Endothelial cell of umbilical vein (primary cell): ENCODE data around the gene KLHDC1. TPM values are rescaled to one million over a fixed set of nuclear protein-coding genes. Genes with fewer than 3 reads are reported as not detected.

Source experiments
- BruUV-seq: library from RNA; stranded (reverse); fragments of 400-500 nt; replicated peaks from 2 replicates; lab custom pipeline; 2021; lab: Mats Ljungman, UMichigan
- CTCF ChIA-PET: fragments of 300-600, 350-600 bp; sonication (Branson Sonifier 250); formaldehyde crosslinking; loops from one replicate; lab custom pipeline; 2021; ENCODE audit warnings: antibody characterized with exemption, inconsistent platforms; lab: Charles Lee
- POLR2A ChIA-PET: fragments of 300-600, 350-600 bp; sonication (Branson Sonifier 250); formaldehyde crosslinking; loops from one replicate; lab custom pipeline; 2021; ENCODE audit warnings: antibody characterized with exemption, inconsistent platforms; lab: Charles Lee
- DNase-seq: peaks from one replicate; pipeline ENCODE4 v3.0.0-alpha.2; 2011; ENCODE audit warnings: low read depth, low spot score
- FAIRE-seq: peaks from 2 replicates; lab custom pipeline; 2011; peaks lifted over from hg19 to GRCh38; lab: Jason Lieb, UNC
- H2AFZ ChIP-seq: 2 replicates; pipeline ENCODE4 v1.6.0; 2012; ENCODE audit warnings: low read depth, low read length, control low read depth, inconsistent platforms
- H3K27ac ChIP-seq: 2 replicates; pipeline ENCODE4 v1.5.1; 2011; ENCODE audit warnings: low read depth, mild to moderate bottlenecking, control low read depth, low read length, moderate library complexity; ENCODE audit not compliant: insufficient read depth
- H3K27me3 ChIP-seq, 2 experiments: 2 replicates each; pipeline versions ENCODE4 v1.6.0 to v1.6.1; 2011; ENCODE audit warnings: low read length in 2 of 2, mixed read lengths in 1 of 2; ENCODE audit not compliant: control insufficient read depth in 2 of 2, insufficient read depth in 2 of 2
- H3K36me3 ChIP-seq, 2 experiments: 2 replicates in 1 of 2; 3 replicates in 1 of 2; pipeline ENCODE4 v1.5.1; 2011; ENCODE audit warnings: low read length in 2 of 2, mild to moderate bottlenecking in 1 of 2, moderate library complexity in 1 of 2; ENCODE audit not compliant: control insufficient read depth in 2 of 2, insufficient read depth in 2 of 2; ENCODE audit errors: extremely low read depth in 1 of 2
- H3K4me1 ChIP-seq: 3 replicates; pipeline ENCODE4 v1.5.1; 2011; ENCODE audit warnings: mild to moderate bottlenecking, low read length; ENCODE audit not compliant: control insufficient read depth, insufficient read depth; ENCODE audit errors: extremely low read depth
- H3K4me2 ChIP-seq: 2 replicates; pipeline ENCODE4 v1.6.1; 2011; ENCODE audit warnings: low read length, control low read depth, mixed read lengths; ENCODE audit not compliant: insufficient read depth
- H3K4me3 ChIP-seq, 3 experiments: fragments of 200-600 bp in 1 of 3; sonication (generic), shearing (Covaris generic) in 1 of 3; replicated peaks in 1 of 3; 2 replicates each; pipeline ENCODE4 v1.5.1; 2011 to 2016; ENCODE audit warnings: control low read depth in 3 of 3, low read length in 3 of 3, mild to moderate bottlenecking in 2 of 3, inconsistent platforms in 1 of 3, low read depth in 1 of 3, moderate library complexity in 1 of 3; ENCODE audit not compliant: insufficient read depth in 1 of 3
- H3K79me2 ChIP-seq: 2 replicates; pipeline ENCODE4 v1.6.0; 2012; ENCODE audit warnings: low read length, inconsistent platforms; ENCODE audit not compliant: control insufficient read depth, insufficient read depth
- H3K9ac ChIP-seq: replicated peaks from 2 replicates; pipeline ENCODE3; 2011; ENCODE audit warnings: low read length, control low read depth; ENCODE audit not compliant: insufficient read depth; ENCODE audit errors: extremely low read depth
- H3K9me1 ChIP-seq: replicated peaks from 3 replicates; pipeline ENCODE4 v1.6.0; 2011; ENCODE audit warnings: mild to moderate bottlenecking, low read length; ENCODE audit not compliant: control insufficient read depth, insufficient read depth; ENCODE audit errors: extremely low read depth
- H3K9me3 ChIP-seq: replicated peaks from 2 replicates; pipeline ENCODE4 v1.5.1; 2012; ENCODE audit warnings: low read length, inconsistent platforms; ENCODE audit not compliant: control insufficient read depth, insufficient read depth
- H4K20me1 ChIP-seq: replicated peaks from 2 replicates; pipeline ENCODE3; 2011; ENCODE audit warnings: mild to moderate bottlenecking, low read length; ENCODE audit not compliant: control insufficient read depth, insufficient read depth; ENCODE audit errors: extremely low read depth
- EZH2 ChIP-seq: IDR thresholded peaks from 2 replicates; pipeline ENCODE4 v1.6.1; 2012; ENCODE audit warnings: borderline replicate concordance, low read depth, mild to moderate bottlenecking, moderate library complexity, low read length, inconsistent platforms; ENCODE audit not compliant: severe bottlenecking
- FOS ChIP-seq: IDR thresholded peaks from 2 replicates; pipeline ENCODE4 v1.6.1; 2011; ENCODE audit warnings: mild to moderate bottlenecking, low read length, moderate library complexity, borderline replicate concordance; ENCODE audit not compliant: insufficient read depth
- GATA2 ChIP-seq: IDR thresholded peaks from 2 replicates; pipeline ENCODE4 v1.7.0; 2011; ENCODE audit warnings: low read depth, mild to moderate bottlenecking, moderate library complexity, mixed read lengths, low read length; ENCODE audit not compliant: insufficient read length, insufficient read depth
- JUN ChIP-seq: IDR thresholded peaks from 2 replicates; pipeline ENCODE4 v1.6.1; 2011; ENCODE audit warnings: borderline replicate concordance, low read depth; ENCODE audit not compliant: insufficient read length, insufficient read depth
- MYC ChIP-seq: IDR thresholded peaks from one replicate; pipeline ENCODE4 v1.6.1; 2011; ENCODE audit warnings: mild to moderate bottlenecking, low read depth, low read length
- POLR2A ChIP-seq: IDR thresholded peaks from 2 replicates; pipeline ENCODE4 v1.6.1; 2012; ENCODE audit warnings: low read depth, mild to moderate bottlenecking, control low read depth, low read length
- POLR2AphosphoS5 ChIP-seq: IDR thresholded peaks from 2 replicates; pipeline ENCODE4 v1.6.1; 2012; ENCODE audit warnings: low read depth, mild to moderate bottlenecking, control low read depth, low read length, moderate library complexity; ENCODE audit not compliant: insufficient read depth
- dilution Hi-C: fragments of 300-500 bp; cut with MboI; formaldehyde crosslinking; loops from one replicate; pipeline ENCODE4 v1.15.0; 2019; ENCODE audit warnings: low sequenced_read_pairs; ENCODE audit not compliant: extremely low pct_ligation_motif_present
- intact Hi-C: fragments of 100-400 bp; cut with micrococcal nuclease; formaldehyde crosslinking; loops from one replicate; pipeline ENCODE4 v1.10.0; 2022
- polyA plus RNA-seq, 4 experiments: library from polyadenylated mRNA; depleted of rRNA in 3 of 4; stranded (reverse) in 3 of 4; unstranded in 1 of 4; fragments of >200 nt; gene quantifications; 2 replicates each; pipeline versions ENCODE4 v1.2.1 to v1.2.3, GENCODE V29; 2011 to 2012; ENCODE audit warnings: missing spikeins in 1 of 4
- total RNA-seq: library from RNA; stranded (reverse); gene quantifications from 2 replicates; pipeline ENCODE4 v1.2.3, GENCODE V29; 2021
- TF ChIP-seq, protein P1 (sequence below): IDR thresholded peaks from 2 replicates; pipeline ENCODE4 v1.6.1; 2011; ENCODE audit not compliant: insufficient read depth, insufficient read length
- TF ChIP-seq, protein P2 (sequence below), 2 donors: IDR thresholded peaks; 1 replicate in 1 of 2; 2 replicates in 1 of 2; pipeline ENCODE4 v1.5.1; 2011; ENCODE audit warnings: low read length in 2 of 2, mild to moderate bottlenecking in 2 of 2, moderate library complexity in 2 of 2, control low read depth in 1 of 2, inconsistent platforms in 1 of 2, low read depth in 1 of 2; ENCODE audit not compliant: insufficient read depth in 1 of 2; ENCODE audit errors: extremely low read depth in 1 of 2

KLHDC1 gene
- total and polyA plus RNA-seq, 2 donors (not counting 3 experiments of a cell fraction or from before 2014, with no cell fraction given), result 0.77 to 1.2 TPM

DNA sequence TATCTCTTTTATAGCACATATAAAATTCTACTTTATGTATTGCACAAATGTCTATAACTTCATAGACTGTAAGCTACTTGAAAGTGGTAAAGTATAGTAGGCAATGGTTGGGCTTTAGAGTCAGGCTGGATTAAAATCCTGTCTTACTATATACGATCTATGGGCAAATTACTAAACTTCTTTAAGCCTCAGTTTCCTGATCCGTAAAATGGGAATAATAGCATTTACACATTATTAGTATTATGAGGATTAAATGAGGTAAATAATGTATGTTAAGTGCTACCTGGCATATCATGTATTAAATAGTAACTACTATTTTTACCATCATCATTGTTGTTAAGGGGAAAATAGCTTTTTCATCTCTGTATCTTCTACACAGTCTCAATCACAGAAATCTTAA, 19.3 kb upstream of the KLHDC1 start:
- H3K4me3 ChIP-seq, result no peak overlapping the region
- no TSS peak for BruUV-seq
- dilution Hi-C loops, result no loop called here
- no peaks in the 10 kb centered on the region for H4K20me1 ChIP-seq
- TF ChIP-seq POLR2AphosphoS5 (no peak), MYC (no peak), POLR2A (no peak), EZH2 (no peak), FOS (no peak), GATA2 (no peak), JUN (no peak)
- TF ChIP-seq, protein P1, sequence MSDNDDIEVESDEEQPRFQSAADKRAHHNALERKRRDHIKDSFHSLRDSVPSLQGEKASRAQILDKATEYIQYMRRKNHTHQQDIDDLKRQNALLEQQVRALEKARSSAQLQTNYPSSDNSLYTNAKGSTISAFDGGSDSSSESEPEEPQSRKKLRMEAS, result no peak
- TF ChIP-seq, protein P2, sequence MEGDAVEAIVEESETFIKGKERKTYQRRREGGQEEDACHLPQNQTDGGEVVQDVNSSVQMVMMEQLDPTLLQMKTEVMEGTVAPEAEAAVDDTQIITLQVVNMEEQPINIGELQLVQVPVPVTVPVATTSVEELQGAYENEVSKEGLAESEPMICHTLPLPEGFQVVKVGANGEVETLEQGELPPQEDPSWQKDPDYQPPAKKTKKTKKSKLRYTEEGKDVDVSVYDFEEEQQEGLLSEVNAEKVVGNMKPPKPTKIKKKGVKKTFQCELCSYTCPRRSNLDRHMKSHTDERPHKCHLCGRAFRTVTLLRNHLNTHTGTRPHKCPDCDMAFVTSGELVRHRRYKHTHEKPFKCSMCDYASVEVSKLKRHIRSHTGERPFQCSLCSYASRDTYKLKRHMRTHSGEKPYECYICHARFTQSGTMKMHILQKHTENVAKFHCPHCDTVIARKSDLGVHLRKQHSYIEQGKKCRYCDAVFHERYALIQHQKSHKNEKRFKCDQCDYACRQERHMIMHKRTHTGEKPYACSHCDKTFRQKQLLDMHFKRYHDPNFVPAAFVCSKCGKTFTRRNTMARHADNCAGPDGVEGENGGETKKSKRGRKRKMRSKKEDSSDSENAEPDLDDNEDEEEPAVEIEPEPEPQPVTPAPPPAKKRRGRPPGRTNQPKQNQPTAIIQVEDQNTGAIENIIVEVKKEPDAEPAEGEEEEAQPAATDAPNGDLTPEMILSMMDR (IDR thresholded peaks at IDR 0.05; ENCODE audit: extremely low read depth in 1 of 2, insufficient read depth in 1 of 2, low read depth in 1 of 2, low read length in 2 of 2), result no peak
- POLR2A ChIA-PET, result no interaction called here
- H3K79me2 ChIP-seq, result no peaks in the 10 kb centered on the region
- CTCF ChIA-PET, result no interaction called here
- no peaks in the 10 kb centered on the region for H3K4me1 ChIP-seq
- no peak overlapping the region for H3K27ac ChIP-seq
- DNase-seq (no peak), FAIRE-seq (no peak)
- no peaks in the 10 kb centered on the region for H3K27me3 ChIP-seq
- no peaks in the 10 kb centered on the region for H3K9me1 ChIP-seq
- H3K4me2 ChIP-seq, result no peak overlapping the region
- no peak overlapping the region for H2AFZ ChIP-seq
- H3K36me3 ChIP-seq, result peaks cover 0 to 4% of the 10 kb centered on the region in 2 experiments
- intact Hi-C loops, result no loop called here
- no peak overlapping the region for H3K9ac ChIP-seq
- no peaks in the 10 kb centered on the region for H3K9me3 ChIP-seq
